ENCODE data around the gene CCNB1. TPM values are rescaled to one million over a fixed set of nuclear protein-coding genes. Genes with fewer than 3 reads are reported as not detected.
"Not testable (repeated sequence)": the region's sequence is repeated elsewhere in the genome, so short reads cannot be mapped to it uniquely, and the experiment has no call there.

Gene CCNB1
- total RNA-seq, 1 donor from 2014 or later, result 243 TPM

DNA sequence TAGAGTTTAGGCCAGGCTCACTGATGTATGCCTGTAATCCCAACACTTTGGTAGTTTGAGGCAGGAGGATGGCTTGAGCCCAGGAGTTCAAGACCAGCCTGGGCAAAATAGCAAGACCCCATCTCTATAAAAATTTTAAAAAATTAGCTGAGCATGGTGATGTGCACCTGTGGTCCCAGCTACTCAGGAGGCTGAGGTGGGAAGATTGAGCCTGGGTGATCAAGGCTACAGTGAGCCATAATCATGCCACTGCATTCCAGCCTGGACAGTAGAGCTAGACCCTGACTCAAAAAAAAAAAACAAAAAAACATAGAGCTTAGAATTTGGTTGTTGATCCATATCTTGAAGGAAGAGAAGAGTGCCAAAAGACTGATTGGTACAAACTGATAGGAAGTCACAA, 53.0 kb downstream of the CCNB1 start:
- H3K4me3 ChIP-seq (ENCODE audit: low read depth, low read length), result no peak overlapping the region
- no peak for DNase-seq (ENCODE audit: low read depth)
- no peak for TF ChIP-seq CTCF (conservative IDR thresholded peaks at IDR 0.05; ENCODE audit: low read depth, low read length)

- not testable (repeated sequence) for H3K4me3 ChIP-seq (ENCODE audit: low read depth, low read length); DNase-seq (ENCODE audit: low read depth)
These were observed 53.4 kb downstream of the CCNB1 start for GRCh38 chr5:69220371-69220770.

- not testable (repeated sequence) for H3K4me3 ChIP-seq (ENCODE audit: low read depth, low read length); DNase-seq (ENCODE audit: low read depth)
These were observed 53.9 kb downstream of the CCNB1 start for GRCh38 chr5:69220833-69221232.

GRCh38 chr5:69224520-69224919, 57.6 kb downstream of the CCNB1 start:
- DNase-seq (ENCODE audit: low read depth), result no peak
- no peak overlapping the region for H3K4me3 ChIP-seq (ENCODE audit: low read depth, low read length)
- TF ChIP-seq CTCF (conservative IDR thresholded peaks at IDR 0.05; ENCODE audit: low read depth, low read length), result no peak

DNA sequence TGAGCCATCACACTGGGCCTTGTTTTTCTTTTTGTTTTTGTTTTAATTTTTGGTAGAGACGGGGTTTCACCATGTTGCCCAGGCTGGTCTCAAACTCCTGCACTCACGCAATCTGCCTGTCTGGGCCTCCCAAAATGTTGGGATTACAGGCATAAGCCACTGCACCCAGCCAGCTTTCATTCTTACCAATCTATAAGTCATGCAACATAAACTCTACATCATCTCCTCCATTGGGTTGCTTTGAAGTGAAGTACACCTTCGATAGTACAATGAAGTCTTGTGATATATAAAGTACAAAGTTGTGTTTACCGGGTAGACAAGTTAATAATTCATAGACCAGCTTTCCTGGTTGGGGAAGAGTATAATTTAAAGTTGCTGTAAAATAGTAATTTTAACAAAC, 58.9 kb downstream of the CCNB1 start:
- TF ChIP-seq CTCF (conservative IDR thresholded peaks at IDR 0.05; ENCODE audit: low read depth, low read length), result no peak
- DNase-seq (ENCODE audit: low read depth), result no peak
- no peak overlapping the region for H3K4me3 ChIP-seq (ENCODE audit: low read depth, low read length)

Other genes starting within 250 kb of the CCNB1 start
- gene SLC30A5, start 73.1 kb upstream of the CCNB1 start, total RNA-seq, result 31.2 and 53.5 TPM in 2 replicates
- 41.7 and 44.3 TPM in 2 replicates for gene CENPH, start 22.4 kb downstream of the CCNB1 start, total RNA-seq
- 48.2 and 49.6 TPM in 2 replicates for gene CDK7, start 67.7 kb downstream of the CCNB1 start, total RNA-seq
- gene CCDC125, start 165.7 kb downstream of the CCNB1 start, total RNA-seq, result 4.8 and 5.8 TPM in 2 replicates
- 14.8 and 33.0 TPM in 2 replicates for gene AK6, start 202.4 kb downstream of the CCNB1 start, total RNA-seq
- 34.5 and 79.5 TPM in 2 replicates for gene TAF9, start 202.4 kb downstream of the CCNB1 start, total RNA-seq
- 12.4 and 19.5 TPM in 2 replicates for gene RAD17, start 202.7 kb downstream of the CCNB1 start, total RNA-seq
- 12.6 and 13.1 TPM in 2 replicates for gene MARVELD2, start 248.0 kb downstream of the CCNB1 start, total RNA-seq